Vagina (tissue), 2 donors: Measurements from ENCODE around the gene TRANK1.

Experiments
- CTCF ChIP-seq, 3 experiments: fragments of 450-650 bp in 2 of 3; fragments of 200-600 bp in 1 of 3; sonication (generic) in 1 of 3; IDR thresholded peaks; one replicate each; pipeline ENCODE4 v1.5.1; 2017 to 2019; ENCODE audit warnings: antibody characterized with exemption in 3 of 3, mild to moderate bottlenecking in 2 of 3, moderate library complexity in 2 of 3
- POLR2A ChIP-seq, 2 donors: fragments of 450-650 bp; IDR thresholded peaks; one replicate each; pipeline ENCODE4 v1.6.1; 2017; ENCODE audit warnings: antibody characterized with exemption in 2 of 2, mild to moderate bottlenecking in 2 of 2, moderate library complexity in 2 of 2
- POLR2AphosphoS5 ChIP-seq, 2 donors: sonication (generic); formaldehyde crosslinking; IDR thresholded peaks; one replicate each; pipeline ENCODE4 v1.9.0; 2017; ENCODE audit warnings: antibody characterized with exemption in 2 of 2, mild to moderate bottlenecking in 2 of 2, low read depth in 1 of 2; ENCODE audit not compliant: insufficient read depth in 1 of 2

- TF ChIP-seq CTCF (IDR thresholded peaks at IDR 0.05) = no peak
- no peak for TF ChIP-seq POLR2AphosphoS5 (IDR thresholded peaks at IDR 0.05; ENCODE audit: insufficient read depth in 1 of 2, low read depth in 1 of 2)
- TF ChIP-seq POLR2A (IDR thresholded peaks at IDR 0.05) = no peak
Measured at GRCh38 chr3:36811768-36812167, 133.1 kb downstream of the TRANK1 start.
